Epithelial cell of alveolus of lung (primary cell): ENCODE data around the gene TMEM91. TPM values are rescaled to one million over a fixed set of nuclear protein-coding genes. Genes with fewer than 3 reads are reported as not detected.

Experiments
- total RNA-seq: library from RNA; depleted of rRNA; stranded (reverse); fragments of >200 nt; gene quantifications from 2 replicates; pipeline ENCODE4 v1.2.1, GENCODE V29; 2015

The TMEM91 gene
- 9.4 and 12.1 TPM in 2 replicates for total RNA-seq

GRCh38 chr19:41376241-41376997, at the start of gene TMEM91:
Gene TMEM91 (plus strand): TSS chr19:41376533. CDS start chr19:41378310, 1,777 bp downstream.

GRCh38 chr19:41353466-41354342, 22.6 kb upstream of the TMEM91 start, which contains the start of gene TGFB1:
Gene TGFB1 (minus strand): TSS chr19:41353922. CDS start chr19:41353044, 878 bp downstream.

GRCh38 chr19:41363753-41364523, 12.4 kb upstream of the TMEM91 start, which contains the start of gene B9D2:
Gene B9D2 (minus strand): TSS chr19:41364149. CDS start chr19:41363519, 630 bp downstream.

GRCh38 chr19:41397086-41398049, 21.0 kb downstream of the TMEM91 start, which contains the start of the genes BCKDHA and EXOSC5:
Gene BCKDHA (plus strand): TSS chr19:41397818. CDS start chr19:41397828, 10 bp downstream.
Gene EXOSC5 (minus strand): TSS chr19:41397359. CDS start chr19:41397328, 31 bp downstream.

GRCh38 chr19:41426952-41427646, 50.8 kb downstream of the TMEM91 start, which contains the start of gene B3GNT8:
Gene B3GNT8 (minus strand): TSS chr19:41427374. CDS start chr19:41426778, 596 bp downstream.

Other genes with a start within 250 kb of the TMEM91 start
- gene CYP2S1, start 183.3 kb upstream of the TMEM91 start, total RNA-seq, result 16.9 and 21.2 TPM in 2 replicates
- gene AXL, start 157.3 kb upstream of the TMEM91 start, total RNA-seq, result 103 and 185 TPM in 2 replicates
- gene HNRNPUL1, start 112.2 kb upstream of the TMEM91 start, total RNA-seq, result 143 and 179 TPM in 2 replicates
- gene CCDC97, start 66.4 kb upstream of the TMEM91 start, total RNA-seq, result 11.8 and 15.3 TPM in 2 replicates
- gene TGFB1, start 22.6 kb upstream of the TMEM91 start, total RNA-seq, result 48.5 and 49.4 TPM in 2 replicates
- gene B9D2, start 12.4 kb upstream of the TMEM91 start, total RNA-seq, result 5.3 and 7.0 TPM in 2 replicates
- 19.9 and 25.5 TPM in 2 replicates for gene EXOSC5, start 20.8 kb downstream of the TMEM91 start, total RNA-seq
- 46.5 and 76.9 TPM in 2 replicates for gene BCKDHA, start 21.3 kb downstream of the TMEM91 start, total RNA-seq
- 1.8 and 8.7 TPM in 2 replicates for gene B3GNT8, start 50.8 kb downstream of the TMEM91 start, total RNA-seq
- 58.8 TPM in 2 replicates for gene DMAC2, start 63.4 kb downstream of the TMEM91 start, total RNA-seq
- not detected in 2 replicates for gene ERICH4, start 66.6 kb downstream of the TMEM91 start, total RNA-seq
- 0.32 TPM in 1 of 2 replicates, not detected in the other for gene CEACAM21, start 199.6 kb downstream of the TMEM91 start, total RNA-seq